Nephron progenitor cell (in vitro differentiated cells): Measurements from ENCODE around the gene MAP3K15.

ENCODE experiments used
- DNase-seq: peaks from one replicate; pipeline ENCODE4 v3.0.0; 2021
- H3K27ac Mint-ChIP-seq: 2 replicates; pipeline ENCODE4 v1.8.0; 2021; ENCODE audit warnings: mild to moderate bottlenecking, moderate library complexity, mixed read lengths
- H3K27me3 Mint-ChIP-seq: 2 replicates; pipeline ENCODE4 v1.8.0; 2021; ENCODE audit warnings: mild to moderate bottlenecking, low read depth, mixed read lengths; ENCODE audit not compliant: poor library complexity
- H3K36me3 Mint-ChIP-seq: 2 replicates; pipeline ENCODE4 v1.8.0; 2021; ENCODE audit warnings: low read depth, mixed read lengths
- H3K4me1 Mint-ChIP-seq: 2 replicates; pipeline ENCODE4 v1.8.0; 2021; ENCODE audit warnings: mixed read lengths
- H3K4me3 Mint-ChIP-seq: 2 replicates; pipeline ENCODE4 v1.8.0; 2021; ENCODE audit warnings: mild to moderate bottlenecking, moderate library complexity, mixed read lengths
- H3K9me3 Mint-ChIP-seq: 2 replicates; pipeline ENCODE4 v1.8.0; 2021; ENCODE audit warnings: mild to moderate bottlenecking, moderate library complexity, mixed read lengths
- CTCF ChIP-seq: fragments of 200-600 bp; sonication (generic); IDR thresholded peaks from 2 replicates; pipeline ENCODE4 v1.5.0; 2021; ENCODE audit warnings: antibody characterized with exemption

Gene MAP3K15

GRCh38 chrX:19514791-19515614, at the start of gene MAP3K15:
Gene MAP3K15, minus strand, starts transcription at chrX:19515508. Its CDS starts 247 bp downstream, at chrX:19515261.
- H3K27ac Mint-ChIP-seq, result no peak within 1 kb of the TSS
- peak; percentile 56 for DNase-seq

GRCh38 chrX:19564606-19565005, 49.3 kb upstream of the MAP3K15 start:
- Mint-ChIP-seq H3K36me3 (no peaks in the 10 kb centered on the region), H3K27me3 (no peaks in the 10 kb centered on the region), H3K9me3 (peaks cover 54% of the 10 kb centered on the region), H3K27ac (no peak overlapping the region), H3K4me1 (peaks cover 31% of the 10 kb centered on the region), H3K4me3 (no peak overlapping the region)
- no peak for TF ChIP-seq CTCF
- DNase-seq, result no peak

More at GRCh38 chrX:19514791-19515614, at the start of gene MAP3K15:
- peaks cover 65% of the 10 kb centered on the region for H3K9me3 Mint-ChIP-seq
- H3K36me3 Mint-ChIP-seq, result no peaks in the 10 kb centered on the region
- no peaks in the 10 kb centered on the region for H3K4me1 Mint-ChIP-seq
- peaks cover 53% of the 10 kb centered on the region for H3K27me3 Mint-ChIP-seq
- peak within 1 kb of the TSS; percentile 50 for H3K4me3 Mint-ChIP-seq
- peak; percentile 35 for TF ChIP-seq CTCF

GRCh38 chrX:19563746-19564145, 48.4 kb upstream of the MAP3K15 start:
- no peak for DNase-seq

GRCh38 chrX:19563327-19563726, 48.0 kb upstream of the MAP3K15 start:
- no peak for DNase-seq
- no peaks in the 10 kb centered on the region for H3K27me3 Mint-ChIP-seq
- no peak overlapping the region for H3K27ac Mint-ChIP-seq
- TF ChIP-seq CTCF, result no peak
- no peak overlapping the region for H3K4me3 Mint-ChIP-seq
- H3K4me1 Mint-ChIP-seq, result peaks cover 19% of the 10 kb centered on the region
- H3K36me3 Mint-ChIP-seq, result no peaks in the 10 kb centered on the region
- peaks cover 51% of the 10 kb centered on the region for H3K9me3 Mint-ChIP-seq

More at GRCh38 chrX:19563746-19564145, 48.4 kb upstream of the MAP3K15 start:
- H3K9me3 Mint-ChIP-seq, result peaks cover 51% of the 10 kb centered on the region
- H3K27ac Mint-ChIP-seq, result no peak overlapping the region
- TF ChIP-seq CTCF, result no peak
- peaks cover 22% of the 10 kb centered on the region for H3K4me1 Mint-ChIP-seq
- H3K4me3 Mint-ChIP-seq, result no peak overlapping the region
- no peaks in the 10 kb centered on the region for H3K36me3 Mint-ChIP-seq
- H3K27me3 Mint-ChIP-seq, result no peaks in the 10 kb centered on the region

GRCh38 chrX:19560611-19561010, 45.3 kb upstream of the MAP3K15 start:
- H3K4me3 Mint-ChIP-seq, result no peak overlapping the region
- peaks cover 10% of the 10 kb centered on the region for H3K4me1 Mint-ChIP-seq
- H3K27ac Mint-ChIP-seq, result no peak overlapping the region
- no peak for TF ChIP-seq CTCF
- no peaks in the 10 kb centered on the region for H3K27me3 Mint-ChIP-seq
- DNase-seq, result no peak
- peaks cover 49% of the 10 kb centered on the region for H3K9me3 Mint-ChIP-seq
- H3K36me3 Mint-ChIP-seq, result no peaks in the 10 kb centered on the region

GRCh38 chrX:19557822-19558221, 42.5 kb upstream of the MAP3K15 start:
- no peak overlapping the region for H3K27ac Mint-ChIP-seq
- H3K4me3 Mint-ChIP-seq, result no peak overlapping the region
- peaks cover 10% of the 10 kb centered on the region for H3K4me1 Mint-ChIP-seq
- DNase-seq, result no peak
- no peaks in the 10 kb centered on the region for H3K36me3 Mint-ChIP-seq
- peaks cover 35% of the 10 kb centered on the region for H3K9me3 Mint-ChIP-seq
- TF ChIP-seq CTCF, result no peak
- H3K27me3 Mint-ChIP-seq, result peaks cover 3% of the 10 kb centered on the region
